ENCODE results near the gene KSR2.

Gene KSR2

GRCh38 chr12:117444781-117445180, 524.0 kb downstream of the KSR2 start:
- Histone ChIP-seq H3K79me2 (ENCODE audit: control insufficient read depth, low read length) (no peaks in the 10 kb centered on the region), H4K20me1 (ENCODE audit: control insufficient read depth, insufficient read depth, low read depth, low read length) (no peaks in the 10 kb centered on the region), H3K4me2 (ENCODE audit: low read length) (no peak overlapping the region), H3K4me3 (ENCODE audit: low read length) (no peak overlapping the region), H3F3A (ENCODE audit: control insufficient read depth, insufficient read depth) (no peaks in the 10 kb centered on the region), H3K27ac (ENCODE audit: low read depth, low read length) (no peak overlapping the region), H3K9me3 (ENCODE audit: control insufficient read depth, insufficient read depth, low read length) (no peaks in the 10 kb centered on the region), H3K9me2 (replicated peaks; ENCODE audit: control insufficient read depth, low read length) (no peaks in the 10 kb centered on the region), H3K27me3 (ENCODE audit: control insufficient read depth, low read length) (no peaks in the 10 kb centered on the region), H3K4me1 (ENCODE audit: control insufficient read depth, low read length) (no peaks in the 10 kb centered on the region), H3K36me3 (ENCODE audit: control insufficient read depth, low read length) (no peaks in the 10 kb centered on the region)
- TF ChIP-seq CTCF (IDR thresholded peaks at IDR 0.05; ENCODE audit: low read depth, low read length, poor library complexity, severe bottlenecking) = no peak

- Histone ChIP-seq H3K4me2 (ENCODE audit: low read length) (no peak overlapping the region), H3K4me3 (ENCODE audit: low read length) (no peak overlapping the region), H3K4me1 (ENCODE audit: control insufficient read depth, low read length) (no peaks in the 10 kb centered on the region), H3K27me3 (ENCODE audit: control insufficient read depth, low read length) (no peaks in the 10 kb centered on the region), H3K9me2 (replicated peaks; ENCODE audit: control insufficient read depth, low read length) (no peaks in the 10 kb centered on the region), H4K20me1 (ENCODE audit: control insufficient read depth, insufficient read depth, low read depth, low read length) (no peaks in the 10 kb centered on the region), H3K79me2 (ENCODE audit: control insufficient read depth, low read length) (no peaks in the 10 kb centered on the region), H3K27ac (ENCODE audit: low read depth, low read length) (no peak overlapping the region), H3F3A (ENCODE audit: control insufficient read depth, insufficient read depth) (no peaks in the 10 kb centered on the region), H3K9me3 (ENCODE audit: control insufficient read depth, insufficient read depth, low read length) (no peaks in the 10 kb centered on the region), H3K36me3 (ENCODE audit: control insufficient read depth, low read length) (no peaks in the 10 kb centered on the region)
- TF ChIP-seq CTCF (IDR thresholded peaks at IDR 0.05; ENCODE audit: low read depth, low read length, poor library complexity, severe bottlenecking) (no peak), EZH2phosphoT487 (IDR thresholded peaks at IDR 0.05; ENCODE audit: borderline replicate concordance, low read length) (no peak)
These were observed 527.0 kb downstream of the KSR2 start for GRCh38 chr12:117441751-117442150.

- H3K4me3 ChIP-seq (ENCODE audit: low read length) = no peak overlapping the region
- TF ChIP-seq CTCF (IDR thresholded peaks at IDR 0.05; ENCODE audit: low read depth, low read length, poor library complexity, severe bottlenecking) = no peak
- TF ChIP-seq EZH2phosphoT487 (IDR thresholded peaks at IDR 0.05; ENCODE audit: borderline replicate concordance, low read length) = no peak
- H3F3A ChIP-seq (ENCODE audit: control insufficient read depth, insufficient read depth) = no peaks in the 10 kb centered on the region
- H3K36me3 ChIP-seq (ENCODE audit: control insufficient read depth, low read length) = no peaks in the 10 kb centered on the region
- H3K79me2 ChIP-seq (ENCODE audit: control insufficient read depth, low read length) = no peaks in the 10 kb centered on the region
- no peak overlapping the region for H3K27ac ChIP-seq (ENCODE audit: low read depth, low read length)
- H3K27me3 ChIP-seq (ENCODE audit: control insufficient read depth, low read length) = no peaks in the 10 kb centered on the region
- H3K4me1 ChIP-seq (ENCODE audit: control insufficient read depth, low read length) = no peaks in the 10 kb centered on the region
- H3K9me3 ChIP-seq (ENCODE audit: control insufficient read depth, insufficient read depth, low read length) = no peaks in the 10 kb centered on the region
- H4K20me1 ChIP-seq (ENCODE audit: control insufficient read depth, insufficient read depth, low read depth, low read length) = no peaks in the 10 kb centered on the region
- no peaks in the 10 kb centered on the region for H3K9me2 ChIP-seq (replicated peaks; ENCODE audit: control insufficient read depth, low read length)
- H3K4me2 ChIP-seq (ENCODE audit: low read length) = no peak overlapping the region
These were observed 528.4 kb downstream of the KSR2 start for GRCh38 chr12:117440384-117440783.

GRCh38 chr12:117439531-117440001, 529.2 kb downstream of the KSR2 start:
- TF ChIP-seq EZH2phosphoT487 (IDR thresholded peaks at IDR 0.05; ENCODE audit: borderline replicate concordance, low read length) (no peak), CTCF (IDR thresholded peaks at IDR 0.05; ENCODE audit: low read depth, low read length, poor library complexity, severe bottlenecking) (no peak)
- H4K20me1 ChIP-seq (ENCODE audit: control insufficient read depth, insufficient read depth, low read depth, low read length) = no peaks in the 10 kb centered on the region
- H3K4me1 ChIP-seq (ENCODE audit: control insufficient read depth, low read length) = no peaks in the 10 kb centered on the region
- no peaks in the 10 kb centered on the region for H3K27me3 ChIP-seq (ENCODE audit: control insufficient read depth, low read length)
- H3K4me3 ChIP-seq (ENCODE audit: low read length) = no peak overlapping the region
- H3K27ac ChIP-seq (ENCODE audit: low read depth, low read length) = no peak overlapping the region
- no peaks in the 10 kb centered on the region for H3K79me2 ChIP-seq (ENCODE audit: control insufficient read depth, low read length)
- no peaks in the 10 kb centered on the region for H3K36me3 ChIP-seq (ENCODE audit: control insufficient read depth, low read length)
- no peaks in the 10 kb centered on the region for H3K9me2 ChIP-seq (replicated peaks; ENCODE audit: control insufficient read depth, low read length)
- no peaks in the 10 kb centered on the region for H3F3A ChIP-seq (ENCODE audit: control insufficient read depth, insufficient read depth)
- no peak overlapping the region for H3K4me2 ChIP-seq (ENCODE audit: low read length)
- no peaks in the 10 kb centered on the region for H3K9me3 ChIP-seq (ENCODE audit: control insufficient read depth, insufficient read depth, low read length)
